Measurements from ENCODE around the gene PANK2.
"Not testable (repeated sequence)": the region's sequence is repeated elsewhere in the genome, so short reads cannot be mapped to it uniquely, and the experiment has no call there.

Gene PANK2

GRCh38 chr20:3902446-3902845, 13.3 kb downstream of the PANK2 start:
- no peak for DNase-seq

GRCh38 chr20:3904224-3904623, 15.0 kb downstream of the PANK2 start:
- DNase-seq, result no peak

GRCh38 chr20:3904857-3905256, 15.7 kb downstream of the PANK2 start:
- no peak for DNase-seq

GRCh38 chr20:3906744-3907721, 17.8 kb downstream of the PANK2 start:
- not testable (repeated sequence) for DNase-seq

- DNase-seq, result no peak
These were observed 19.5 kb downstream of the PANK2 start for GRCh38 chr20:3908667-3909066.

GRCh38 chr20:3909952-3910366, 20.8 kb downstream of the PANK2 start:
- DNase-seq, result no peak

GRCh38 chr20:3910853-3911252, 21.7 kb downstream of the PANK2 start:
- DNase-seq, result no peak

- DNase-seq, result peak; percentile 68
These were observed 22.8 kb downstream of the PANK2 start for GRCh38 chr20:3911956-3912355.

- DNase-seq, result no peak
These were observed 25.3 kb downstream of the PANK2 start for GRCh38 chr20:3914446-3914845.

- no peak for DNase-seq
These were observed 26.5 kb downstream of the PANK2 start for GRCh38 chr20:3915691-3916090.

- no peak for DNase-seq
These were observed 27.2 kb downstream of the PANK2 start for GRCh38 chr20:3916364-3916763.

GRCh38 chr20:3919352-3919751, 30.2 kb downstream of the PANK2 start:
- DNase-seq, result no peak

GRCh38 chr20:3922223-3922982, 33.2 kb downstream of the PANK2 start:
- DNase-seq, result no peak

GRCh38 chr20:3922983-3923339, 33.8 kb downstream of the PANK2 start:
- no peak for DNase-seq

- no peak for DNase-seq
These were observed 34.6 kb downstream of the PANK2 start for GRCh38 chr20:3923818-3924217.

- DNase-seq, result no peak
These were observed 35.3 kb downstream of the PANK2 start for GRCh38 chr20:3924304-3925112.

GRCh38 chr20:3925113-3925695, 36.0 kb downstream of the PANK2 start:
- no peak for DNase-seq

- no peak for DNase-seq
These were observed 36.9 kb downstream of the PANK2 start for GRCh38 chr20:3925899-3926638.

- no peak for DNase-seq
These were observed 38.5 kb downstream of the PANK2 start for GRCh38 chr20:3927486-3928291.

- no peak for DNase-seq
These were observed 40.5 kb downstream of the PANK2 start for GRCh38 chr20:3929713-3930060.
